HepG2 (cell line): Measurements from ENCODE around the gene GRK4. TPM values are rescaled to one million over a fixed set of nuclear protein-coding genes. Genes with fewer than 3 reads are reported as not detected.
"Not testable (repeated sequence)": the region's sequence is repeated elsewhere in the genome, so short reads cannot be mapped to it uniquely, and the experiment has no call there.

Experiments used
- ATAC-seq: fragments of 200-7000 bp; cut with Tn5 transposase; 3 replicates; pipeline ENCODE4 v1.9.1; 2020; ENCODE audit warnings: mild to moderate bottlenecking, moderate library complexity
- BruUV-seq: library from RNA; stranded (reverse); fragments of 400-500 nt; replicated peaks from 2 replicates; lab custom pipeline; 2021; lab: Mats Ljungman, UMichigan
- CTCF ChIA-PET: fragments of 300-600 bp; formaldehyde crosslinking; extraction: SDS; loops from one replicate; lab custom pipeline; 2021; ENCODE audit warnings: low total read pairs, inconsistent platforms, low intra/inter-chr PET ratio; lab: Yijun Ruan, JAX
- POLR2A ChIA-PET: fragments of 350-600 bp; sonication (Branson Sonifier 250); formaldehyde crosslinking; loops from one replicate; lab custom pipeline; 2020; ENCODE audit warnings: antibody characterized with exemption, inconsistent platforms; lab: Yijun Ruan, JAX
- DNase-seq: peaks from one replicate; pipeline ENCODE4 v3.0.0-alpha.2; 2015; ENCODE audit warnings: low spot score
- FAIRE-seq: peaks from 3 replicates; lab custom pipeline; 2011; peaks lifted over from hg19 to GRCh38; lab: Jason Lieb, UNC
- H2AFZ ChIP-seq: one replicate; pipeline ENCODE4 v1.6.1; 2011; ENCODE audit warnings: low read length, inconsistent platforms
- H3K27ac ChIP-seq: fragments of 300-600 bp; 3 replicates; pipeline ENCODE4 v1.8.0; 2011; ENCODE audit warnings: mixed run types, mild to moderate bottlenecking, mixed read lengths, low read length, inconsistent platforms; ENCODE audit not compliant: insufficient read depth; ENCODE audit errors: extremely low read length
- H3K27me3 ChIP-seq, 2 experiments: fragments of 200-600 bp in 1 of 2; 2 replicates in 1 of 2; 3 replicates in 1 of 2; pipeline versions ENCODE4 v1.6.0 to v1.8.0; 2011; ENCODE audit warnings: low read length in 2 of 2, mild to moderate bottlenecking in 2 of 2, moderate library complexity in 2 of 2, inconsistent platforms in 1 of 2; ENCODE audit not compliant: insufficient read depth in 2 of 2, control insufficient read depth in 1 of 2
- H3K36me3 ChIP-seq, 2 experiments: fragments of 200-600 bp in 1 of 2; replicated peaks in 1 of 2; 2 replicates in 1 of 2; 3 replicates in 1 of 2; pipeline versions ENCODE4 v1.5.1 to v1.8.0; 2011; ENCODE audit warnings: low read length in 2 of 2, inconsistent platforms in 1 of 2; ENCODE audit not compliant: insufficient read depth in 2 of 2, control insufficient read depth in 1 of 2
- H3K4me1 ChIP-seq: 2 replicates; pipeline ENCODE4 v1.5.1; 2012; ENCODE audit warnings: low read length, inconsistent platforms; ENCODE audit not compliant: insufficient read depth
- H3K4me2 ChIP-seq: 2 replicates; pipeline ENCODE4 v1.6.0; 2011; ENCODE audit warnings: low read depth, low read length, inconsistent platforms
- H3K4me3 ChIP-seq, 3 experiments: fragments of 200-600 bp in 1 of 3; sonication (generic), shearing (Covaris generic) in 1 of 3; replicated peaks in 1 of 3; 2 replicates each; pipeline ENCODE4 v1.5.1; 2011 to 2016; ENCODE audit warnings: low read length in 3 of 3, inconsistent platforms in 2 of 3, low read depth in 2 of 3, mild to moderate bottlenecking in 2 of 3, control low read depth in 1 of 3, mixed read lengths in 1 of 3; ENCODE audit not compliant: insufficient read depth in 1 of 3
- H3K79me2 ChIP-seq: one replicate; pipeline ENCODE4 v1.6.1; 2011; ENCODE audit warnings: low read length, inconsistent platforms; ENCODE audit not compliant: insufficient read depth
- H3K9ac ChIP-seq: 2 replicates; pipeline ENCODE4 v1.6.0; 2011; ENCODE audit warnings: mild to moderate bottlenecking, low read depth, low read length, inconsistent platforms; ENCODE audit not compliant: insufficient read depth
- H3K9me3 ChIP-seq: 2 replicates; pipeline ENCODE4 v1.5.1; 2012; ENCODE audit warnings: mild to moderate bottlenecking, low read length
- H4K20me1 ChIP-seq: 2 replicates; pipeline ENCODE4 v1.6.0; 2011; ENCODE audit warnings: inconsistent platforms, mild to moderate bottlenecking, low read length, moderate library complexity; ENCODE audit not compliant: insufficient read depth
- HDAC1 ChIP-seq: sonication (generic); formaldehyde crosslinking; IDR thresholded peaks from 2 replicates; pipeline ENCODE4 v1.5.1; 2020; ENCODE audit warnings: mild to moderate bottlenecking, missing genetic modification reagents
- WGBS: methylation state at CpG from one replicate; pipeline ENCODE4 v1.1.6; 2017; ENCODE audit warnings: low lambda C conversion rate; 5-methylcytosine and 5-hydroxymethylcytosine counted together
- in situ Hi-C: cut with HindIII; loops from 2 replicates; pipeline ENCODE4 v1.10.0; 2017; ENCODE audit warnings: low pct_unique_long_range_greater_than_20kb; ENCODE audit not compliant: extremely low pct_ligation_motif_present
- intact Hi-C: fragments of 100-400 bp; cut with micrococcal nuclease; formaldehyde crosslinking; loops from one replicate; pipeline ENCODE4 v1.10.0; 2022; ENCODE audit not compliant: unreplicated experiment
- polyA plus RNA-seq, 8 experiments: library from polyadenylated mRNA; depleted of rRNA in 3 of 8; stranded (reverse) in 7 of 8; unstranded in 1 of 8; fragments of >200 nt; fragmentation: Illumina TruSeq in 4 of 8; extraction: Trizol in 4 of 8; gene quantifications; 2 replicates each; pipeline versions ENCODE4 v1.2.1 to v1.2.3, GENCODE V29; 2011 to 2016; ENCODE audit warnings: low read depth in 4 of 8, missing spikeins in 1 of 8, mixed read lengths in 1 of 8; ENCODE audit not compliant: insufficient read depth in 1 of 8
- total RNA-seq, 5 experiments: library from RNA; depleted of rRNA; stranded (reverse); fragments of >200 nt; fragmentation: Illumina TruSeq; extraction: Trizol; gene quantifications; 2 replicates each; pipeline ENCODE4 v1.2.3, GENCODE V29; 2016; ENCODE audit warnings: low read depth in 1 of 5

Gene GRK4
- total and polyA plus RNA-seq, 2 of the 13 experiments (the other 11 are each of a cell fraction or from before 2014, with no cell fraction given) = 1.8 to 2.0 TPM

GRCh38 chr4:2958446-2958845, 4.9 kb upstream of the GRK4 start:
- Histone ChIP-seq H3K4me2 (no peak overlapping the region), H3K27ac (no peak overlapping the region), H3K9ac (no peak overlapping the region), H3K9me3 (no peaks in the 10 kb centered on the region), H3K27me3 (no peaks in the 10 kb centered on the region; a peak in 1 of 5 replicates), H3K36me3 (peaks cover 9 to 43% of the 10 kb centered on the region in 2 experiments), H3K4me3 (no peak overlapping the region), H3K79me2 (peaks cover 40% of the 10 kb centered on the region), H4K20me1 (peaks cover 20% of the 10 kb centered on the region), H3K4me1 (peaks cover 42% of the 10 kb centered on the region), H2AFZ (no peak overlapping the region)
- ChIA-PET POLR2A (no interaction called here), CTCF (no interaction called here)
- WGBS = 96% methylated on average over 9 of the region's 9 CpGs
- in situ Hi-C loops = no loop called here
- intact Hi-C loops = no loop called here
- DNase-seq = no peak
- no peak for TF ChIP-seq HDAC1 (CRISPR knock-in tag)
- FAIRE-seq = no peak
- no TSS peak for BruUV-seq
- ATAC-seq = no peak

GRCh38 chr4:2960450-2960849, 2.9 kb upstream of the GRK4 start:
- in situ Hi-C loops, H3K4me2 ChIP-seq, H3K27me3 ChIP-seq, H3K9me3 ChIP-seq, POLR2A ChIA-PET, CTCF ChIA-PET, H3K9ac ChIP-seq, H2AFZ ChIP-seq, DNase-seq, BruUV-seq, ATAC-seq, H3K4me3 ChIP-seq, FAIRE-seq, H3K27ac ChIP-seq, intact Hi-C loops: not testable (repeated sequence)
- H3K79me2 ChIP-seq = peaks cover 40% of the 10 kb centered on the region
- H4K20me1 ChIP-seq = peaks cover 13% of the 10 kb centered on the region
- H3K36me3 ChIP-seq = peaks cover 8 to 32% of the 10 kb centered on the region in 2 experiments
- WGBS = 96% methylated on average over 4 of the region's 4 CpGs
- H3K4me1 ChIP-seq = peaks cover 45% of the 10 kb centered on the region
